Daoy (cell line): ENCODE measurements around the gene PPP2R3A. TPM values are rescaled to one million over a fixed set of nuclear protein-coding genes. Genes with fewer than 3 reads are reported as not detected.
"Not testable (repeated sequence)": the region's sequence is repeated elsewhere in the genome, so short reads cannot be mapped to it uniquely, and the experiment has no call there.

Source experiments
- DNase-seq: peaks from one replicate; pipeline ENCODE4 v3.0.0-alpha.2; 2015; ENCODE audit warnings: low read depth
- total RNA-seq: library from RNA; depleted of rRNA; stranded (reverse); fragments of >200 nt; shearing (Covaris generic); gene quantifications from 2 replicates; pipeline ENCODE4 v1.2.3, GENCODE V29; 2014

The PPP2R3A gene
- total RNA-seq, 1 experiment from 2014 or later, result 6.5 TPM

DNA sequence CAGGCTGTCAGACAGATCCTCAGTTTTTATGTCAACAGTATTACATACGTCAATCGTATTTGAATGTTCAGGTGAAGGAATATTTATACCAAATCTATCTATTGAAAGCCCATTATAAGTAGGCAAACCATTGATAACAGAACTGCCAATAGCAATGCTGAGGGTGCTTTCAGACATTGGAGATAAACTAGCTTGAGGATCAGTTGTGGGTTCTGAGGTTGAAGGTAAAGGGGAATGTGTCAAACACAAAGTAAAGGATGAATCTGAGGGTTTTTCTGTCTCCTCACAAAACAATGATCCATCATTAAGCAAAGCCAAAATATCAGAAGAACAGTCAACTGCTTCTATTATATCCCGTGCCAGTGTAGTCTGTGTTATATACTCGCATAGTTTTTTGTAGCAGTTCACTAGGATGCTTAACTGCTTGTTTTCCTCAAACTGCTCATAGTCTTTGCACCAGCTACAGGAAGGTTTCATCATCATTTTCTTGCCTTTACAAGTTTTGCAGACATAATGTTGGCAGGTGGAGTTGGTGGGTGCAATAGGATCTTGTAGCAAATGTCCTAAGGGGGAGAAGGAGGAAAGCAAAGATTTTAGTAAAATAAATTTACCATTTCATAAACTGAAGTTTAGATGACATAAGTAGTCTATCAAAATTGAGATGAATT is 186.8 kb downstream of the PPP2R3A start:
- DNase-seq, result no peak

DNA sequence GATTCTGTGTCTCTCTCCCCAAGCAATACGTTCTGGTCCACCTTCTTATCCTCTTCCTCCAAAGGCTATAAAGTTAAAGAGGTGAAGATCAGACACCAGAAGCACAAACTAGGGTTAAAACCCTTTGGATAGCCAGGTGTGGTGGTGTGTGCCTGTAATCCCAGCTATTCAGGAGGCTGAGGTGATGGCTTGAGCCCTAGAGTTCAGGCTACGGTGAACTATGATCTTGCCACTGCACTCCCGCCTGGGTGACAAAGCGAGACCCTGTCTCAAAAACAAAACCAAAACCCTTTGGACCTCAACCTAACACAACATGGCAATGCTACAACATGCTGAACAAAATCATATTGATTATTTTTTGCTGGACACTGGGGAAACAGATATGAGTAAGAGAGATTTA is 187.4 kb downstream of the PPP2R3A start:
- no peak for DNase-seq

DNA sequence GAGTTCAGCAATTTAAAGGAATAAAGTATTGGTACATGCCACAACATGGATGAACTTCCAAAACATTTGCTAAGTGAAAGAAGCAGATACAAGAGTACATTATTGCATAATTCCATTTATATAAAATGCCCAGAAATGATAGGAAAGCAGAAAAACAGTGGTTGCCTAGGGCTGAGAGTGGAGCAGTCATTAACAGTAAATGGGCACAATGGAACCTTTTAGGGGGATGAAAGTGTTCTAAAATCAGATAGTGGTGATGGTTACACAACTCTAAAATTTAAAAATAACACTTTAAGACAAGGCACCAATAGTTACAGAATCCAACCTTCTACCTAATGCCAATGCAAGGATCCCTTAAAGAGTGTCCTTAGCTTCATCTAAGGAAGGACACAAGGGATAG is 196.0 kb downstream of the PPP2R3A start:
- DNase-seq, result no peak

DNA sequence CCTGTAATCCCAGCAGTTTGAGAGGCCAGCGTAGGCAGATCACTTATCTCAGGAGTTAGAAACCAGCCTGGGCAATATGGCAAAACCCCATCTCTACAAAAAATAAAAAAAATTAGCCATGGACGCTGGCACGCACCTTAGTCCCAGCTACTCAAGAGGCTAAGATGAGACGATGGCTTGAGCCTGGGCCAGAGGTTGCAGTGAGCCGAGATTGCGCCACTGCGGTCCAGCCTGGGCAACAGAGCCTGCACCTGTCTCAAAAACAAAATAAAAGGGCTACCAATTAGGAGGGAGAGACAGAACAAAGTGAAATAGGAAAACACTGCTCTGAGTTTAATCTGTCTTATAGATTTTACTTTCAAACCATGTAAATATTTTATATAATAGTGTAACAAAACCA is 196.8 kb downstream of the PPP2R3A start:
- no peak for DNase-seq

DNA sequence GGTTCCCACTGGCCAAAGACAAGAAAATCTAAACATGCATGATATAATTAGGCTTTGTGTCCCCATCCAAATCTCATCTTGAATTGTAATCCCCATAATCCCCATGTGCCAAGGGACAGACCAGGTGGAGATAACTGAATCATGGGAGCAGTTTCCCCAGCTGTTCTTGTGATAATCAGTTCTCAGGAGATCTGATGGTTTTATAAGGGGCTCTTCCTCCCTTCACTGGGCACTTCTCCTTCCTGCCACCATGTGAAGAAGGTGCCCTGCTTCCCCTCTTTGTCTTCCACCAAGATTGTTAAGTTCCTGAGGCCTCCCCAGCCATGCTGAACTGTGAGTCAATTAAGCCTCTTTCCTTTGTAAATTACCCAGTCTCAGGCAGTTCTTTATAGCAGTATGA is 198.1 kb downstream of the PPP2R3A start:
- DNase-seq, result not testable (repeated sequence)

DNA sequence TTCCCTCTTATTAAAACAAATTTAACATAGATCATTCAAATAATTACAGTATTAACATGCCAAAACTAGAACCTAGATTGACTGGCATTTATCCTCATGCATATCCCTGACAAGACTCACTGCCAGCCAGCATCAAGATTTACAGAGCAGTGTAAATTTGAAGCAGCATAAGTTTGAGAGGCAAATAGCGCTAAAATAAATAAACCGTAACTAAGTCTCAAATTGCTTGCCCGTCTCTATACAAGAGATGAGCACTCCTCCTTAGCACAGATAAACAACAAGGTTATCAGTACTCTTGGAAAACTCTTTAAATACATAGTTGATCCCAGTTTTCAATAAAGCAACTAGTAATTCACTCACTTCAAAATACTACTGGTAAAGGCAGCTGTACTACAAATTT is 201.0 kb downstream of the PPP2R3A start:
- no peak for DNase-seq

DNA sequence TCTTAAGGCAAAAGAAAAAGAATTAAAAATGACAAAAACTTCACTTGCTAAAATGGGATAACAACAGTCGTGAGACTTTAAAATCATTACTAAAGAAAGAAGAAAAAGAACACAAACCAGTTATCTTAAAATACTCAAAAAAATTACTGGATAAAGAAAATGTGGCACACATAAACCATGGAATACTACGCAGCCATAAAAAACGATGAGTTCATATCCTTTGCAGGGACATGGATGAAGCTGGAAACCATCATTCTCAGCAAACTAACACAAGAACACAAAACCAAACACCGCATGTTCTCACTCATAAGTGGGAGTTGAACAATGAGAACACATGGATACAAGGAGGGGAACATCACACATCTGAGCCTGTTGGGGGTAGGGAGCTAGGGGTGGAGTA is 202.7 kb downstream of the PPP2R3A start:
- not testable (repeated sequence) for DNase-seq

DNA sequence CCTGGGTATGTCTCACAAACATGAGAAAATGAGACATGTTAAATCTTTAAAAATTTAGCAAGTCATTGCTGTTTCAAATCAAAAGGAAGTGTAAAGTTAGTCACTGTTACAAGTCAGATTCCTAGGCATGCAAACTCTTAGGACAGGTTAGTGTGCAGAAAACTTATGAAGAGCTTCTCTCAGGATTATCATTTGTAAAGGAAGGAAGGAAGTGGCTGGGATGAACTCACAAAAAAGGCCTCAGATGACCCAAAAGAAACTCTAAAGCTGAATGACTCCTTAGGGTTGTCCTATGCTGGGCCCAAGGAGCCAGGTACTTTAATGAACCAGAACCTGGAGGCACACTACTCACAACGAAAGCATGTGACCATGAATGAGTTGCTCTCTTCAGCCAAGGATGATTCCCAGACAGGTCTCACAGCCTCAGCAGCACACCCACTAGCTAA is 205.6 kb downstream of the PPP2R3A start:
- DNase-seq, result no peak

DNA sequence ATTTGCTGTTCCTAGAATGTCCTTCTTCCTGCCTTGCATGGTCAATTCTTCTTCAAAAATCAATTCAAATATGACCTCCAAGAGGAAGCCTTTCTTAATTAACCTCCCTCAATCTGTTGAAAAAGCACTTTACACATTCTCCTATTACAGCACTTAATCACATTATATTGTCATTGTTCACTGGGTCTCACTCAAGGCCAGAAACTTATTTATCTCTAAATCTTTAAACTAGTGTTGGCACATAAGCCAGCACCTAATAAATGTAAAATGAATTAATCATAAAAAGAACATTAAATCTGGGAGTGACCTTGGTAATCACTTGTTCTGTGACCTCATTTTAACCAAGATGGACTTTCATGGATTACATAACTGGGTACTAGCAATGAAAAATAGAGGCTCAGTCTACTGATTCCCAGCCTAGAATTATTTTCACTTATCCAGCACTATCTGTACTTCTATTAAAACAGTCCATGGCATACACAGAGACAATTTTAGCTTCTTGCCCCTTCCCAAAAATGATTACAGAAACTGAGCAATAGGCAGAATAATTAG is 208.5 kb downstream of the PPP2R3A start:
- DNase-seq, result no peak

DNA sequence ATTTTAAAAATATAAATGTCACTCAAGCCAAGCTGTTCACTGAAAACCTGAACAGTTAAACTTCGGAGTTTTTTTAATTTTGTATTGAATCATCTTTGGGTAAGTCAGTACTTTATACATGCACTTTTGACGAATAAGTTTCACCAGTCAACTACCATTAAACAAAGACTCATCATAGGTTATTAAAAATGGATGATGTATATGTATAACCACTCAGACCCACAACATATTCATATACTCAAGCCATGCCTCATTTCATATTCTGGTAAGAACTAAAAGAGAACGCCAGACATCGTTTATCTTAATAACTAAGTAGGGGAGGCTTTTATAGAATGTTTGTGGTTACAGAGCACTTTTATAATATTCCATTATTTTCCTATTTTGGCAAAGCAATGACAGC is 212.3 kb downstream of the PPP2R3A start:
- DNase-seq, result no peak

DNA sequence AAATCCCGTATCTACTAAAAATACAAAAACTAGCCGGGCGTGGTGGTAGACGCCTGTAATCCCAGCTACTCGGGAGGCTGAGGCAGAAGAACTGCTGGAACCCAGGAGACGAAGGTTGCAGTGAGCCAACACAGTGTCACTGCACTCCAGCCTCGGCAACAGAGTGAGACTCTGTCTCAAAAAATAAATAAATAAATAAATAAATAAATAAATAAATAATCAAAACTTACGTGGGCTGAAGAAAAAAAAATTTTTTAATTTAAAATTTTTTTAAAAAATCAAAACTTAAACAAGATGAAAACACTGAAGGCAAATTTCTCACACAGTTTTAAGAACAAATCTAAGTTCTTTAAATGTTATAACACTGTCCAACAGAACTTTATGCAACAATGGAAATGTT is 216.2 kb downstream of the PPP2R3A start:
- no peak for DNase-seq

DNA sequence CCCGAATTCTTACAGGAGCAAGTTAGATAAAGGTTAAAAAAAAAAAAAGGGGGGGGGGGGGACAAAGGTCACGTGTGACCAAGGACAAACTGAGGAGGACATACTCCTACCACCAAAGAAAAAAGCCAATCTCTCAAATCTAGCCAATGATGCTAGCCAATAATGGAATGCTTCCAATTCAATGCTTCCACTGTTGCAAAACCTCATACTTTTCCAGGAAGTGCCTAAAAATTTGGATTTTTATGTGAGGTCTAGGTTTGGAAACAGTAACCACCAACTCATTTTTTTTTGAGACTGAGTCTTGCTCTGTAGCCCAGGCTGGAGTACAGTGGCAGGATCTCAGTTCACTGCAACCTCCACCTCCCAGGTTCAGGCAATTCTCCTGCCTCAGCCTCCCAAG is 219.2 kb downstream of the PPP2R3A start:
- DNase-seq, result no peak

DNA sequence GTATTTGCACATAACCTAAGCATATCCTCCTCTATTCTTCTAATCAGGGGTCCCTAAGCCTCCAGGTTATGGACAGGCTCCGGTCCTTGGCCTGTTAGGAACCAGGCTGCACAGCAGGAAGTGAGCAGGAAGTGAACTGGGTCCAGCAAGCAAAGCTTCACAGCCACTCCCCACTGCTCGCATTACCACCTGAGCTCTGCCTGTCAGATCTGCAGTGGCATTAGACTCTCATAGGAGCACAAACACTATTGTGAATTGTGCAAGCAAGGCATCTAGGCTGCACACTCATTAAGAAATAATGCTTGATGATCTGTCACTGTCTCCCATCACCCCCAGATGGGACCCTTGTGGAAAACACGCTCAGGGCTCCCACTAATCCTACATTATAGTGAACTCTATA is 220.8 kb downstream of the PPP2R3A start:
- no peak for DNase-seq

DNA sequence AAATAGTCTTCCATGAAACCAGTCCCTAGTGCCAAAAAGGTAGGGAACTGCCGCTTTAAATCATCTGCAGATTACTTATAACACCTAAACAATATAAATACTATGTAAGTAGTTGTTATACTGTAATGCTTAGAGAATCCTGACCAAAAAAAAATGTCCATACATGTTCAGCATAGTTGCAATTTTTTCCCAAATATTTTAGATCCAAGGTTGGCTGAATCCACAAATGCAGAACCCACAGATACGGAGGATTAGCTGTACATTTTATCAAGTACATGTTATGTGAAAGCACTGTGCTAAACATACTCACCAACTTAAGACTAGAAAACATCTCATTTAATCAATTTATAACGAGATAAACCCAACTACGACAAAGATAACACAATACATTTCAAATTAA is 221.3 kb downstream of the PPP2R3A start:
- DNase-seq, result no peak

DNA sequence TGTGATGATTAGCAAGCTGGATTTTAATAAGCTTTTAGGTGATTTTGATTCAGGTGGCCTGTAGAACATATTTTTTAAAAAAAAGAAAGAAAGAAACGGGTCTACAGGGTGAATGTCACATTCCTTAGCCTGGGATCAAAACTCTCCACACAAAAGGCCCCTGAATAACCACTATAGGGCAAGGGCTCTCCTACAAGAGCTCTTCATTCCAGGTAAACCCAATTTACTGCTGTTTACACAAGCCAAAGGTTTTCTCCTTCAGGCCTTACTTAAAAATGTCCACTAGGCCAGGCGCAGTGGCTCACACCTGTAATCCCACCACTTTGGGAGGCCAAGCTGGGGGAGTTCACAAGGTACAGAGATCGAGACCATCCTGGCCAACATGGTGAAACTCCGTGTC is 222.3 kb downstream of the PPP2R3A start:
- DNase-seq, result no peak

DNA sequence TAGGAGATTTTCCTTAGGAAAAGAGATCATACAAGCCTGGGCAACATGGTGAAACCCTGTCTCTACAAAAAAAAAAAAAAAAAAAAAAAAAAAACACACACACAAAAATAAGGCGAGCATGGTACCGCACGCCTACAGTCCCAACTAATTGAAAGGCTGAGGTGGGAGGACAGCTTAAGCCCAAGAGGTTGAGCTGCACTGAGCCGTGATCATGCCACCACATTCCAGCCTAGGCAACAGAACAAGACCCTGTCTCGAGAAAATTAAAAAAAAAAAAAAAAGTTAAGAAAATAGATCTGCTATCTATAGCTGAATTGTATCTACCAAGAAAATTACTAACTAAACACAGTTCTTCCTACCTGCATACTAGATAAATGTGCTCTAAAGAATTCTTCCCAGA is 223.5 kb downstream of the PPP2R3A start:
- DNase-seq, result no peak

DNA sequence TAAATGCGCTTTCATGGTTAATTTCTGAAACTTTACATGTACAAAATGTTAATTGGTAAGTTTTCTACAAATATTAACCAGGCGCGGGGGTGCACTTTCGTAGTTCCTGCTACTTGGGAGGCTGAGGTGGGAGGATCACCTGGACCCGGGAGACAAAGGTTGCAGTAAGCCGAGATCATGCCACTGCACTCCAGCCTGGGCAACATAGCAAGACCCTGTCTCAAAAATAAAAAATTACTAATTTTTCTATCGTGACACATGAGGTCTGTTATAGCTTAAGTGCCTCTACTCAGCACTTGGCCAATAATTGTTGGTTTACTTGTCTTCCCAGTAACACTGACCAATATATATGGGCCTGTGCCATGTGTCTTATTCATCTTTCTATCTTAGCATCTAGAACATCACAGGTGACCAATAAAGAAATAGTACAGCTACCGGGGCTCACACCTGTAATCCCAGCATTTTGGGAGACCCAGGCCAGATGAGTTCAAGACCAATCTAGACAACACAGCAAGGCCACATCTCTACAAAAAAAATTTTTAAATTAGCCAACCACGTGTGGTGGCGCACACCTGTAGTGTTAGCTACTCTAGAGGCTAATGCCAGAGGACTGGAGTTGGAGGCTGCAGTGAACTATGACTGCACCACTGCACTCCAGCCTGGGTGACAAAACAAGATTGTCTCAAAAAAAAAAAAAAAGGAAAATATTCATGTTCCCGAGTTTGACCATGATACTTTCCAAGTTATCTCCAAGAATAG is 224.5 kb downstream of the PPP2R3A start:
- no peak for DNase-seq

DNA sequence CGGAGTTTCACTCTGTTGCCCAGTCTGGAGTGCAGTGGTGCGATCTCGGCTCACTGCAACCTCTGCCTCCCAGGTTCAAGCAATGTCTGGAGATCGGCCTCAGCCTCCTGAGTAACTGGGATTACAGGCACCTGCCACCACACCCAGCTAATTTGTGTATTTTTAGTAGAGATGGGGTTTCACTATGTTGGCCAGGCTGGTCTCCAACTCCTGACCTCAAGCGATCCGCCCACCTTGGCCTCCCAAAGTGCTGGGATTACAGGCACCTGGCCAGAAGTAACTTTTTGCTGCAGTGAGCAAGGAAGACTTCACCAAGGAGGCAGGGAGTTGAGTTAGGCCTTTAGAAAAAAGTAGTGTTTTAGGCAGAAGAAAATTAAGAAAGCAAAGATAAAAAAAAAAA is 226.7 kb downstream of the PPP2R3A start:
- not testable (repeated sequence) for DNase-seq

DNA sequence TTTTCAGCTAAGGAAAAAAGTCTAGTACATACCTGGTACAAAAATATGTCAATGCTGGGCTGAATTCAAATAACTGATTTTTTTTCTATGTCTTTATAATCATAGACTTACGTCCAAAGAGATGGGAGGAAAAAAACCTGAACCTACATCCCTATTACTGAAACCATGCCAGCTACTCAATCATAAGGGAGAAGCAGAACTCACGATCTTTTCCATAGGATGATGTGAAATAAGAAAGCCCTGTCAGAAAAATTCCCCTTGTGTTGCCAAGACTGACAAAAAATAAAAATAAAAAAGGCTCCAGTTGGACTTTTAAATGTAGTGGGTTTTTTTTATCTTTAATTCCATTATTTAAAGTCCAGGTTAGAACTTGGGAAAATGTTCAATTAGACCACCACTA is 227.3 kb downstream of the PPP2R3A start:
- DNase-seq, result no peak

DNA sequence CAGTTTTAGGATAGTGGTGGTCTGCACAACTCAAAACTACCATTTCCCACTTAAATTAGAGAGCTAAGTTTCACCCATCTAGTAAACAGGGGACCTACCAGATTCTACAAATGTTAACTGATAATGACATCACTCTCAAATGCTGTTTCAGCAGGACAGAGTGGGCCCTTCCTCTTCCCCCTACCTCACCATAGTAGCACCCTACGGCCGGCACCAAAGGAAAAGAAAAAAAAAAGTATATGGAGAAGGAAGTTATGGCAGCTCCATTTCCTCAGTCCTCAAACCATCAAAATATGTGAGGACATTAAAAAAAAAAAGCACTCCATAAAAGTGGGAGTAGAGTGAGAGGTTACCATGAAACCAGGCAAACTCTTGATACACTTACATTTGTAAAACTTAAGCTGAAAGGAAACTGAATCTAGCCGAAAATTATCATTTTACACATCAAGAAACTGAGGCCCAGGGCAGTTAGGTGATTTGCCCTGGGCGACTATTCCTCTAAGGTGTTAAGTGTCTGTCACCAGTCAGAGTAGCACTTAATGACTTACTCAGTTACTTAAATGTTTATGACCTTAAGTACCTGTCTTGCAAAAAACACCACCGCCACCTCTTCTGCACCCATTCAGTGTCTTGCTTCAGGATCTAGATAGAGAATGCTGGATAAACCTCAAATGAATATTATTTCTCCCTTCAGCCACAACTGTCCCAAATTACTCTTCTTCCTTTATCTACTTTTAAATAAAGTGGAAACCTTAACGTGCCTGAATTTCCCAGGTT is 227.9 kb downstream of the PPP2R3A start:
- DNase-seq, result peak; percentile 7

DNA sequence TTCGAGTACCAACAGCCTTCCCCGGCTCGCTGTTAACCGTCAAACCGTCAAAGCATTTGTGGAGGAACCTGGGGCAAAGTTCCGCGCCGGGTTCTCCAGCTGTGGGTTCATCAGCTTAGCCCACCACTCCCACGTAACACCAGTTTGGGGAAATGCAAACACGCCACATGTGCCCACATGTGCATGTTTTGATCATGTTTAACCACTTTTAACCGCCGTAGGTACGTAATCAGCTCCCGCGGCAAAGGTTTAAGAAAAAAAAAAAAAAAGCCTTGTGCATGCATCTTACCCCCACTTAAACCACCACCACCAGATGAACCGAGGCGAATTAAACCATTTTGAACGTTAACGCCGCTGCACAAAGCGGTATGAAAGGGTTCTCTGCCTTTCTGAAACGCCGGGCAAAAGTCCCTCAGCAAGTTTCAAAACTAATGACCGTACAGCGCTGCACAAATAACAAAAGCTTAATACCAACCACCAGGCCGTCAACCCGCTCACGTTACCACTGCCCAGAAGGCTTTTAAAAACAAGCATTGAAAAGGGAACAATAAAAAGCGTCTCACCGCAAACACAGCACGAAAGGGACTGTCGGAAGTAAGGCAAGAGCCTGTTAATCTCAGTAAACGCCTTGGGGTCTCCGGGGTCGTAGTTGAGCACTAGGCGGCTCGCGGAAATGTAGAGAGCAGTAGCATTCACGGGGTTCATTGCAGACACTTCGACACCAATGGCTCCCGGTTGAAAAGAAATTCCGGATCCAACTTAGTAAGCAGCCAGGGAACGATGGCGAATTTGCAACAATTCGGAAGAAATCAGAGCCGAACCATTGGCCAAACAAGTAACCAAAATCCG is 229.1 kb downstream of the PPP2R3A start:
- DNase-seq, result peak; percentile 33
